Esophagus squamous epithelium (tissue), 5 donors: ENCODE data around the gene GPAT3. TPM values are rescaled to one million over a fixed set of nuclear protein-coding genes. Genes with fewer than 3 reads are reported as not detected.

Source experiments
- DNase-seq: peaks from one replicate; lab custom pipeline; 2025; lab: John Stamatoyannopoulos, UW
- H3K27ac ChIP-seq, 4 donors: fragments of 200-600 bp; sonication (generic); one replicate each; pipeline ENCODE4 v1.5.1; 2016 to 2019; ENCODE audit warnings: mild to moderate bottlenecking in 1 of 4
- H3K27me3 ChIP-seq, 4 donors: fragments of 200-600 bp; sonication (generic); 1 replicate in 3 of 4; 2 replicates in 1 of 4; pipeline versions ENCODE4 v1.5.1 to v1.6.0; 2017 to 2021; ENCODE audit warnings: antibody characterized with exemption in 1 of 4
- H3K36me3 ChIP-seq, 3 donors: fragments of 200-600 bp; sonication (generic); one replicate each; pipeline ENCODE4 v1.5.1; 2016 to 2019
- H3K4me1 ChIP-seq, 3 donors: fragments of 200-600 bp; sonication (generic); one replicate each; pipeline ENCODE4 v1.5.1; 2017 to 2019
- H3K4me3 ChIP-seq, 4 donors: fragments of 200-600 bp; sonication (generic); 1 replicate in 3 of 4; 2 replicates in 1 of 4; pipeline ENCODE4 v1.5.1; 2016 to 2019; ENCODE audit warnings: mild to moderate bottlenecking in 2 of 4, moderate library complexity in 1 of 4
- H3K9me3 ChIP-seq, 3 donors: fragments of 200-600 bp; sonication (generic); one replicate each; pipeline ENCODE4 v1.5.1; 2016 to 2019
- CTCF ChIP-seq, 6 experiments: fragments of 450-650 bp in 4 of 6; fragments of 200-600 bp in 2 of 6; sonication (generic) in 2 of 6; IDR thresholded peaks; one replicate each; pipeline ENCODE4 v1.5.1; 2016 to 2019; ENCODE audit warnings: antibody characterized with exemption in 6 of 6, mild to moderate bottlenecking in 4 of 6, moderate library complexity in 4 of 6
- POLR2A ChIP-seq, 4 donors: fragments of 450-650 bp; IDR thresholded peaks; one replicate each; pipeline ENCODE4 v1.6.1; 2017; ENCODE audit warnings: antibody characterized with exemption in 4 of 4, mild to moderate bottlenecking in 4 of 4, moderate library complexity in 3 of 4
- WGBS, 2 donors: methylation state at CpG; one replicate each; pipeline ENCODE4 v1.1.5; 2018; 5-methylcytosine and 5-hydroxymethylcytosine counted together
- intact Hi-C: fragments of 100-400 bp; cut with DNase I; formaldehyde crosslinking; loops from one replicate; pipeline ENCODE4 v1.15.0; 2022
- total RNA-seq, 4 donors: library from RNA; depleted of rRNA; stranded (reverse); fragments of >200 nt; gene quantifications; one replicate each; pipeline ENCODE4 v1.1.0, GENCODE V29; 2016
- donor health status: DM: yes; HTN: yes; CAD: no.

GPAT3 gene
- total RNA-seq, 4 donors from 2014 or later, result 3.3 to 7.2 (median 4.2) TPM

- Histone ChIP-seq H3K36me3 (no peaks in the 10 kb centered on the region), H3K4me3 (no peak overlapping the region), H3K9me3 (no peaks in the 10 kb centered on the region), H3K4me1 (peaks cover 0 to 5% (median 0%) of the 10 kb centered on the region in 3 donors), H3K27me3 (no peaks in the 10 kb centered on the region), H3K27ac (no peak overlapping the region)
- WGBS, 2 donors, result 27 to 42% methylated on average over 2 of the region's 2 CpGs
- TF ChIP-seq CTCF (IDR thresholded peaks at IDR 0.05) (no peak), POLR2A (IDR thresholded peaks at IDR 0.05) (no peak)
- DNase-seq, result no peak
- intact Hi-C loops, result no loop called here
These were observed 25.5 kb downstream of the GPAT3 start for GRCh38 chr4:83561381-83561780.

- DNase-seq, result no peak
- intact Hi-C loops, result no loop called here
- Histone ChIP-seq H3K36me3 (no peaks in the 10 kb centered on the region), H3K4me1 (peaks cover 0 to 5% (median 0%) of the 10 kb centered on the region in 3 donors), H3K27ac (no peak overlapping the region), H3K27me3 (no peaks in the 10 kb centered on the region), H3K9me3 (no peaks in the 10 kb centered on the region), H3K4me3 (no peak overlapping the region)
- TF ChIP-seq CTCF (IDR thresholded peaks at IDR 0.05), result no peak
- no peak for TF ChIP-seq POLR2A (IDR thresholded peaks at IDR 0.05)
- 65 to 87% methylated on average over 1 of the region's 1 CpG for WGBS, 2 donors
These were observed 28.1 kb downstream of the GPAT3 start for GRCh38 chr4:83563998-83564397.

- no peak for DNase-seq
- H3K4me3 ChIP-seq, result no peak overlapping the region
- no peaks in the 10 kb centered on the region for H3K27me3 ChIP-seq
- intact Hi-C loops, result no loop called here
- WGBS, 2 donors, result 57 to 58% methylated on average over 3 of the region's 3 CpGs
- no peak for TF ChIP-seq CTCF (IDR thresholded peaks at IDR 0.05)
- no peak for TF ChIP-seq POLR2A (IDR thresholded peaks at IDR 0.05)
- H3K9me3 ChIP-seq, result no peaks in the 10 kb centered on the region
- no peaks in the 10 kb centered on the region for H3K36me3 ChIP-seq
- no peaks in the 10 kb centered on the region for H3K4me1 ChIP-seq
- no peak overlapping the region for H3K27ac ChIP-seq
These were observed 32.2 kb downstream of the GPAT3 start for GRCh38 chr4:83568062-83568461.

GRCh38 chr4:83569429-83569828 is 33.5 kb downstream of the GPAT3 start:
- no peak overlapping the region for H3K27ac ChIP-seq
- 67 to 76% methylated on average over 2 to 4 of the region's 4 CpGs for WGBS, 2 donors
- H3K27me3 ChIP-seq, result no peaks in the 10 kb centered on the region
- H3K36me3 ChIP-seq, result no peaks in the 10 kb centered on the region
- intact Hi-C loops, result no loop called here
- no peaks in the 10 kb centered on the region for H3K9me3 ChIP-seq
- no peaks in the 10 kb centered on the region for H3K4me1 ChIP-seq
- no peak overlapping the region for H3K4me3 ChIP-seq
- DNase-seq, result no peak
- no peak for TF ChIP-seq POLR2A (IDR thresholded peaks at IDR 0.05)
- TF ChIP-seq CTCF (IDR thresholded peaks at IDR 0.05), result no peak

GRCh38 chr4:83569987-83570386 is 34.1 kb downstream of the GPAT3 start:
- WGBS, 2 donors, result 31 to 42% methylated on average over 5 of the region's 5 CpGs
- H3K9me3 ChIP-seq, result no peaks in the 10 kb centered on the region
- peak overlapping the region in 2 of 4 donors; percentile 30 to 36 for H3K27ac ChIP-seq
- no peaks in the 10 kb centered on the region for H3K4me1 ChIP-seq
- H3K27me3 ChIP-seq, result no peaks in the 10 kb centered on the region
- H3K36me3 ChIP-seq, result no peaks in the 10 kb centered on the region
- TF ChIP-seq POLR2A (IDR thresholded peaks at IDR 0.05), result no peak
- no peak for TF ChIP-seq CTCF (IDR thresholded peaks at IDR 0.05)
- intact Hi-C loops, result no loop called here
- no peak for DNase-seq
- no peak overlapping the region for H3K4me3 ChIP-seq
